HCT116 (cell line): ENCODE data around the gene MEAK7.

Experiments
- CEBPB ChIP-seq: IDR thresholded peaks from 2 replicates; pipeline ENCODE4 v1.6.1; 2012; ENCODE audit warnings: low read depth
- CTCF ChIP-seq, 3 experiments: fragments of 200-600 bp in 1 of 3; sonication (generic) in 1 of 3; IDR thresholded peaks in 2 of 3; conservative IDR thresholded peaks in 1 of 3; 2 replicates each; pipeline ENCODE4 v1.5.1; 2012 to 2017; ENCODE audit warnings: low read depth in 2 of 3, low read length in 2 of 3, antibody characterized with exemption in 1 of 3, borderline replicate concordance in 1 of 3, control low read depth in 1 of 3, mild to moderate bottlenecking in 1 of 3, mixed read lengths in 1 of 3, mixed run types in 1 of 3, moderate library complexity in 1 of 3; ENCODE audit not compliant: insufficient read depth in 1 of 3
- EZH2 ChIP-seq: fragments of 200-600 bp; sonication (generic); IDR thresholded peaks from 2 replicates; pipeline ENCODE4 v1.6.1; 2017; ENCODE audit warnings: antibody characterized with exemption, mixed run types
- JUND ChIP-seq: IDR thresholded peaks from 2 replicates; pipeline ENCODE4 v1.6.1; 2012
- MAX ChIP-seq: IDR thresholded peaks from 2 replicates; pipeline ENCODE4 v1.6.1; 2012
- POLR2A ChIP-seq: IDR thresholded peaks from 2 replicates; pipeline ENCODE4 v1.7.0; 2011; ENCODE audit warnings: borderline replicate concordance; ENCODE audit not compliant: insufficient read depth, insufficient read length; ENCODE audit errors: extremely low read depth
- RAD21 ChIP-seq: IDR thresholded peaks from 2 replicates; pipeline ENCODE4 v1.6.1; 2012; ENCODE audit warnings: low read depth, mild to moderate bottlenecking
- SIN3A ChIP-seq: IDR thresholded peaks from 2 replicates; pipeline ENCODE4 v1.6.1; 2012; ENCODE audit warnings: low read depth
- ZBTB33 ChIP-seq: IDR thresholded peaks from 2 replicates; pipeline ENCODE4 v1.6.1; 2011; ENCODE audit warnings: mild to moderate bottlenecking, low read length, moderate library complexity; ENCODE audit not compliant: insufficient replicate concordance; ENCODE audit errors: extremely low read depth

GRCh38 chr16:84509032-84509950 is 4.8 kb upstream of the MEAK7 start:
- no peak for TF ChIP-seq ZBTB33
- no peak for TF ChIP-seq CTCF (IDR thresholded peaks at IDR 0.05 in 2 of 3, conservative IDR thresholded peaks at IDR 0.05 in 1 of 3; ENCODE audit: borderline replicate concordance in 1 of 3, insufficient read depth in 1 of 3, low read depth in 2 of 3, low read length in 2 of 3)
- no peak for TF ChIP-seq POLR2A
- no peak for TF ChIP-seq CEBPB
- no peak for TF ChIP-seq RAD21
- TF ChIP-seq SIN3A = no peak
- no peak for TF ChIP-seq EZH2
- TF ChIP-seq MAX = no peak
- no peak for TF ChIP-seq JUND
